Skin epidermis (tissue), 12 donors: ENCODE results near the gene NOTO.
A peak's percentile ranks its signal among the peaks of the same experiment; 100 is the strongest.
"Not testable (repeated sequence)": the region's sequence is repeated elsewhere in the genome, so short reads cannot be mapped to it uniquely, and the experiment has no call there.

Experiments
- H3K27ac ChIP-seq, 21 experiments: fragments of 200-600 bp; sonication (generic) in 11 of 21; one replicate each; pipeline ENCODE4 v1.5.0; 2020; ENCODE audit warnings: mild to moderate bottlenecking in 3 of 21, inconsistent platforms in 2 of 21, moderate library complexity in 2 of 21
- H3K4me3 ChIP-seq, 7 experiments: fragments of 200-600 bp; sonication (generic) in 2 of 7; one replicate each; pipeline ENCODE4 v1.5.0; 2020; ENCODE audit warnings: inconsistent platforms in 2 of 7, mild to moderate bottlenecking in 2 of 7, moderate library complexity in 1 of 7

The NOTO gene

DNA sequence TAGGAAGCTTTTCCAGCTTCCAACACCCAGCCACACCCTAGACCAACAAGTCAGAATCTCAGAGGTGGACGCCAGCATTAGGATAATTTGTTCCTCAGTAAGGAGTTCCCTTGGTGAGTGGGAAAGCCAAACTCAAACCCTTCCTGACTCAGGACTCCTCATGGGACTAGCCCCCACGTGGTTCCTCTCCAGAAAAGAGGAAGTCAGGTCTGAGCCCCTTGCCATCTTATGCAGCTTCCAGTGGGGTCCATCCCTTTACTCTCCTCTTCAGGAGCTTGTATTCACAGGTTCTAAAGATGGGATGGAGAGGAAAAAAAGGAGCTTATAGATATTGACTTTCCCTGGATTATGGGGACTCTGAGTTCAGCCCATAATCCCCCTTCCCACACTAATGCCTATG, 14.8 kb upstream of the NOTO start:
- H3K4me3 ChIP-seq = no peak overlapping the region
- H3K27ac ChIP-seq = no peak overlapping the region

GRCh38 chr2:73197579-73197978, 4.8 kb upstream of the NOTO start:
- Histone ChIP-seq H3K27ac (no peak overlapping the region), H3K4me3 (no peak overlapping the region)

GRCh38 chr2:73200281-73200680, 2.1 kb upstream of the NOTO start:
- H3K27ac ChIP-seq, H3K4me3 ChIP-seq: not testable (repeated sequence)

- H3K4me3 ChIP-seq = peak overlapping the region in 3 of 7 experiments; percentile 12 to 31 (median 23)
- H3K27ac ChIP-seq = no peak overlapping the region
These were observed 794 bp downstream of the NOTO start for GRCh38 chr2:73203055-73203681.

DNA sequence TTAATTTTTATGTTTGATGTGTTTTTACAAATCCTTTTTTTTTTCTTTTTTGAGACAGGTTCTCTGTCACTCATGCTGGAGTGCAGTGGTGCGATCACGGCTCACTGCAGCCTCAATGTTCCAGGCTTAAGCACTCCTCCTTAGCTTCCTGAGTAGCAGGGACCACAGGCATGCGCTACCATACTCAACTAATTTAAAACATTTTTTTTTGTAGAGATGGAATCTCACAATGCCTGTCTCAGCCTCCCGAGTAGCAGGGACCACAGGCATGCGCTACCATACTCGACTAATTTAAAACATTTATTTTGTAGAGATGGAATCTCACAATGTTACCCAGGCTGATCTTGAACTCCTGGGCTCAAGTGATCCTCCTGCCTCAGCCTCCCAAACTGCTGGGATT, 3.2 kb downstream of the NOTO start:
- no peak overlapping the region for H3K4me3 ChIP-seq

DNA sequence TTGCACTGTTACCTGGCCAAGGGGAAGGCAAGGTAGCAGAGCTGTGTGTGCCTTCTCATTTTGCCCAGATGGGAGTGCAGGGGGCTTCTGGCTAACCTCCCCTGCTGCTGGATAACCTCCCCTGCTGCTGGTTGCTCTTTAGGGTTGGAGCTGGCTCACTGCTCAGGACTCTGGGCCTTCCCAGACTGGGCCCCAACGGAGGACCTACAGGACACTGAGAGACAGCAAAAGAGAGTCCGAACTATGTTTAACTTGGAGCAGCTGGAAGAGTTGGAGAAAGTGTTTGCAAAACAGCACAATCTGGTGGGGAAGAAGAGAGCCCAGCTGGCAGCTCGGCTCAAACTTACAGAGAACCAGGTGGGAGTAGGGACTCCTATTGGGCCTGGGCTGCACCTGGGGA, 5.9 kb downstream of the NOTO start:
- no peak overlapping the region for H3K27ac ChIP-seq
- no peak overlapping the region for H3K4me3 ChIP-seq

More for the DNA sequence above, 3.2 kb downstream of the NOTO start:
- H3K27ac ChIP-seq = no peak overlapping the region

DNA sequence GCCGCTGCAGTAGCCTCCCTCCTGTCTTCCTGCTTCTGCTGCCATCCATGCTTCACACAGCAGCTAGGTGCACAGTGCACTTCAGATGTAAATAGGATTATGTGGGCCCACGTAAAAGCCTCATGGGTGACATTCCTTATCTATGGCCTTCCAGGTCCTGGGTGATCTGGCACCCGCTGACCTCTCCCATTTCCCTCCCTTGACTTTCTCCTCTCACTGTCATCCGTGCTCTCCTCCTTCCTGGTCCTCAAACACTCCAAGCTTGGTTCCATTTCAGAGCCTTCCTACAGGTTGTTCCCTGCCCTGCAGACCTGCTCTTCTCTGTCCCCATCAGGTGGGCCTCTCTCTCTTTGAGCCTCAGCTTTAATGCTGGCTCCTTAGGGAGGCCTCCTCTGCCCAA, 7.6 kb downstream of the NOTO start:
- H3K27ac ChIP-seq = no peak overlapping the region
- no peak overlapping the region for H3K4me3 ChIP-seq

- no peak overlapping the region for H3K4me3 ChIP-seq
- H3K27ac ChIP-seq = no peak overlapping the region
These were observed 8.3 kb downstream of the NOTO start for GRCh38 chr2:73210696-73211095.

- H3K4me3 ChIP-seq = no peak overlapping the region
- H3K27ac ChIP-seq = peak overlapping the region in 4 of 21 experiments; percentile 25 to 53 (median 31)
These were observed 9.7 kb downstream of the NOTO start for GRCh38 chr2:73212098-73212447.

DNA sequence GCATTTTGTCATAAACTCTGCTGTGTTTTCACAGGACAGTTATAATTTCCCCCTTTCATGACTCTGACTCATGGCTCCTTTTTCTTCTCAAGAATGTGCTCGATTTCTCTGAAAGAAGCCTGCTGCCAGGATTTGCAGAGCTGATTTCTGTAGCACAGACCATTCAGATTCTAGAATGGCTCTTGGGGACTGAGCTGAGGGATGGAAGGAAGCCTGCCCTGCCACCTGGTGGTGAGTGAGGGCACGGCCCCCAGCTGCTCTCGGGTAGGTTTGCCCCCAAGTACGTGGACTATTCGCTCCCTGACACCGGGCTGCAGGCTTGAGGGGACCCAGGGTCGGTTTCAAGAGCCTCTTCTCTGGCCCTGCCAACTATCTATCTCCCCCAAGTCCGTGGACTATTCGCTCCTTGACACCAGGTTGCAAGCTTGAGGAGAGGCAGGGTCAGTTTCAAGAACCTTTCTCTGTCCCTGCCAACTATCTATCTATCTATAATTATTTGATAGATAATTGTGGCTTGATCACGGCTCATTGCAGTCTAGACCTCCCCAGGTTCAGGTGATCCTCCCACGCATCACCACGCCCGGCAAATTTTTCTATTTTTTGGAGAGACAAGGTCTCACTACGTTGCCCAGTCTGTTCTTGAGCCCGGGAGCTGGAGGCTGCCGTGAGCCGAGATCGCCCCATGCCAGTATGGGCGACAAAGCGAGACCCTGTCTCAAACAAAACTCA, 10.2 kb downstream of the NOTO start:
- H3K4me3 ChIP-seq = no peak overlapping the region
- H3K27ac ChIP-seq = peak overlapping the region in 1 of 21 experiments; percentile 53

- H3K27ac ChIP-seq = peak within 1 kb of the TSS; percentile 45 to 95 (median 82)
- H3K4me3 ChIP-seq = peak within 1 kb of the TSS; percentile 75 to 99 (median 89)
These were observed 12.0 kb downstream of the NOTO start, which contains the start of gene SMYD5 for GRCh38 chr2:73214120-73215035. TSS of gene SMYD5 (plus strand) at chr2:73214245. CDS start at chr2:73214267, 22 bp downstream.

GRCh38 chr2:73215254-73215653, 12.9 kb downstream of the NOTO start:
- no peak overlapping the region for H3K27ac ChIP-seq
- H3K4me3 ChIP-seq = peak overlapping the region in 1 of 7 experiments; percentile 86

GRCh38 chr2:73217160-73217559, 14.8 kb downstream of the NOTO start:
- no peak overlapping the region for H3K4me3 ChIP-seq
- H3K27ac ChIP-seq = no peak overlapping the region

GRCh38 chr2:73217826-73218225, 15.5 kb downstream of the NOTO start:
- Histone ChIP-seq H3K4me3 (no peak overlapping the region), H3K27ac (no peak overlapping the region)

- Histone ChIP-seq H3K27ac (no peak overlapping the region), H3K4me3 (no peak overlapping the region)
These were observed 15.9 kb downstream of the NOTO start for GRCh38 chr2:73218298-73218697.

DNA sequence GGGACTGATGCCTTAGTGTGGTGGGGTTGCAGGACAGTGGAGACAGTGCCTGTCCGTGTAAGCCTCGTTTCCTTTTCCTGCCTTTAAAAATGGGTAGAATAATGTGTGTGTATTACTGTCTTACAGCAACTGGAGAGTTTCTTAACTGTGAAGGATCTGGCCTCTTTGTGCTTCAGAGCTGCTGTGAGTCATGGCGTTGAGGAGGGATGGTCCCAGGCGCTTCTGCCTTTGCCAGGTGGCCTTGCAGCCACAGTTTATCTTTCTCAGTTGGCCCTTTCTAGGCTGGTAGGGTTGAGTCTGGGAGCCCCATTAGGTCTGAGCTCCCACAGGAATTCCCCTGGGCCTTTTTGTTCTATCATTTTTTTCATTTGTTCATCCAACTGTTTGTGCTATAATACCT, 21.4 kb downstream of the NOTO start:
- no peak overlapping the region for H3K27ac ChIP-seq

DNA sequence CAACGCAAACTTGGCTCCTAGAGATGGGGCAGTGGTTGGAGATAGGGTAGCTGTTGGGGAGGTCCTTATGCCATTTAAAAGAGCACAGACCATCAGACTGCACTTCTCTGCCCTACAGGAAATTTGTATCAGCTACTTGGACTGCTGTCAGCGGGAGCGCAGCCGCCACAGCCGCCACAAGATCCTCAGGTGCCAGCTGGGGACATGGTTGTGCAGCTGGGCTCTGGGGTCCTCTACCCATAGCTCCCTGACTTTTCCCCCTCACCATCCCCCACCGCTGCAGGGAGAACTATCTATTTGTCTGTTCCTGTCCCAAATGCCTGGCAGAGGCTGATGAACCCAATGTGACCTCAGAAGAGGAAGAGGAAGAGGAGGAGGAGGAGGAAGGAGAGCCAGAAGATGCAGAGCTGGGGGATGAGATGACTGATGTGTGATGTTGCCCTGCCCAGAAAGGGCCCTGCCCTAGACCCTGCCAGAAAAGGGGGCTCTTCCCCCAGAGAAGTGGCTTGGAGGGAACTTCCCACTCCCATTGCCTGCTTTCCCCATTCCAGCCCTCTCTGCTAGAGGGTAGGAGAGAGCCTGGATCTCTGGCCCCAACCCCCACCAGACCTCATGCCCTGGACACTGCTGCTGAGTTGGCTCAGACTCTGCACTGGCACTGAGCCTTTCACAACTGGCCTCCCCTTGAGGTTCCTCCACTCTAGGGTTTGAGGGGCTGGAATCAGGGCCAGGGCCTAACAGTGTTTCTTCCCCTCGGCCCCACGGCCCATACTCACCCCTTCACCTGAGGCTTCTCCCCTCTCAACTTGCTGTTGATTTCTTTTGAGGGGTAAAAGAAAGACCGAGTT, 23.4 kb downstream of the NOTO start:
- no peak overlapping the region for H3K27ac ChIP-seq
- no peak overlapping the region for H3K4me3 ChIP-seq

More for the DNA sequence above, 21.4 kb downstream of the NOTO start:
- no peak overlapping the region for H3K4me3 ChIP-seq

DNA sequence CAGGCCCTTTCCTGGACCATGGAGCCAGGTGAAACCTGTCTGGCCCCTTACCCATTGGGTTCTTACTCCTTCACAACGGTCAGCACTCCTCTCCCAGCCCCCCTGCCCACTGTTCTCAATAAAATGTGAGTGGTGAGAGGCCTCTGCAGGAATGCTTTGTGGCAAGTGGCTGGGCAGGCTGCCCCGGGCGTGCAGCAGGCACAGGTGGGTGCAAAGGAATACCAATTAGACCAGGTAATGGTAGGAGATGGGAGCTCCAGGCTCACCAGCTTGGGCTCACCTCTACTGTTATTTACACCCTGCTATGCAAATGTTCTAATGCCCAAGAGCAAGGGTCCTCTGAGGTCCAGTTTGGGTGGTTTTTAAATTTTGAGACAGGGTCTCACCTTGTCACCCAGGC, 24.7 kb downstream of the NOTO start:
- Histone ChIP-seq H3K4me3 (no peak overlapping the region), H3K27ac (no peak overlapping the region)

GRCh38 chr2:73228631-73229030, 26.3 kb downstream of the NOTO start:
- no peak overlapping the region for H3K27ac ChIP-seq
- H3K4me3 ChIP-seq = no peak overlapping the region
